GM12878 (cell line): ENCODE results near the gene COL23A1. TPM values are rescaled to one million over a fixed set of nuclear protein-coding genes. Genes with fewer than 3 reads are reported as not detected.

ENCODE experiments used
- ATAC-seq: fragments of 200-7000 bp; cut with Tn5 transposase; 3 replicates; pipeline ENCODE4 v1.9.1; 2020; ENCODE audit warnings: mild to moderate bottlenecking, moderate library complexity
- BruUV-seq: library from RNA; stranded (reverse); fragments of 400-500 nt; replicated peaks from 2 replicates; lab custom pipeline; 2021; lab: Mats Ljungman, UMichigan
- CTCF ChIA-PET: fragments of 300-600 bp; sonication (Branson Sonifier 250); formaldehyde crosslinking; extraction: SDS; loops from one replicate; lab custom pipeline; 2021; ENCODE audit warnings: inconsistent platforms; lab: Yijun Ruan, JAX
- POLR2A ChIA-PET: fragments of 350-600 bp; formaldehyde crosslinking; extraction: SDS; loops from one replicate; lab custom pipeline; 2021; ENCODE audit warnings: inconsistent platforms; lab: Charles Lee
- RAD21 ChIA-PET: fragments of 300-600 bp; sonication (Branson Sonifier 250); formaldehyde crosslinking; loops from one replicate; lab custom pipeline; 2023; ENCODE audit warnings: antibody characterized with exemption; ENCODE audit not compliant: unreplicated experiment; lab: Charles Lee
- SMC1A ChIA-PET: fragments of 300-600 bp; sonication (Branson Sonifier 250); formaldehyde crosslinking; loops from one replicate; lab custom pipeline; 2023; ENCODE audit not compliant: unreplicated experiment, uncharacterized antibody; lab: Charles Lee
- DNase-seq: peaks from one replicate; pipeline ENCODE4 v3.0.0-alpha.2; 2011; ENCODE audit warnings: low read depth, low spot score
- FAIRE-seq: peaks from 3 replicates; lab custom pipeline; 2011; peaks lifted over from hg19 to GRCh38; lab: Jason Lieb, UNC
- H2AFZ ChIP-seq: 2 replicates; pipeline ENCODE4 v1.6.0; 2011; ENCODE audit warnings: low read depth, low read length, control low read depth; ENCODE audit not compliant: control insufficient read depth
- H3K27ac ChIP-seq: 2 replicates; pipeline ENCODE4 v1.5.1; 2011; ENCODE audit warnings: control low read depth; ENCODE audit not compliant: control insufficient read depth, insufficient read depth
- H3K27me3 ChIP-seq, 2 experiments: replicated peaks in 1 of 2; 2 replicates each; pipeline versions ENCODE4 v1.6.0 to v1.6.1; 2011; ENCODE audit warnings: low read length in 1 of 2; ENCODE audit not compliant: control insufficient read depth in 2 of 2, insufficient read depth in 2 of 2
- H3K36me3 ChIP-seq, 2 experiments: 2 replicates each; pipeline ENCODE4 v1.5.1; 2011; ENCODE audit warnings: low read length in 1 of 2; ENCODE audit not compliant: control insufficient read depth in 2 of 2, insufficient read depth in 2 of 2
- H3K4me1 ChIP-seq: 2 replicates; pipeline ENCODE4 v1.6.1; 2011; ENCODE audit warnings: mild to moderate bottlenecking, low read length, moderate library complexity, mixed read lengths; ENCODE audit not compliant: control insufficient read depth, insufficient read depth
- H3K4me2 ChIP-seq: 2 replicates; pipeline ENCODE4 v1.6.0; 2011; ENCODE audit warnings: control low read depth; ENCODE audit not compliant: control insufficient read depth, insufficient read depth
- H3K4me3 ChIP-seq: fragments of 200-600 bp; sonication (generic); 2 replicates; pipeline ENCODE4 v1.5.1; 2016
- H3K79me2 ChIP-seq: 2 replicates; pipeline ENCODE4 v1.6.0; 2011; ENCODE audit warnings: low read length; ENCODE audit not compliant: control insufficient read depth, insufficient read depth
- H3K9ac ChIP-seq: 2 replicates; pipeline ENCODE4 v1.8.0; 2011; ENCODE audit warnings: low read length, control low read depth, mixed read lengths; ENCODE audit not compliant: control insufficient read depth, insufficient read depth
- H3K9me3 ChIP-seq: replicated peaks from 3 replicates; pipeline ENCODE4 v1.5.1; 2011; ENCODE audit warnings: mild to moderate bottlenecking, low read length; ENCODE audit not compliant: control insufficient read depth, insufficient read depth
- H4K20me1 ChIP-seq: 2 replicates; pipeline ENCODE4 v1.6.0; 2011; ENCODE audit not compliant: control insufficient read depth, insufficient read depth
- EGR1 ChIP-seq, 2 experiments: IDR thresholded peaks; 1 replicate in 1 of 2; 2 replicates in 1 of 2; pipeline ENCODE4 v1.6.1; 2011 to 2012; ENCODE audit warnings: low read depth in 2 of 2, low read length in 2 of 2, borderline replicate concordance in 1 of 2, mild to moderate bottlenecking in 1 of 2, moderate library complexity in 1 of 2
- EP300 ChIP-seq, 2 experiments: fragments of 150-350 bp in 1 of 2; IDR thresholded peaks; 2 replicates each; pipeline ENCODE4 v1.6.1; 2011 to 2012; ENCODE audit warnings: low read depth in 2 of 2, low read length in 2 of 2, borderline replicate concordance in 1 of 2, improper control_type of control experiment in 1 of 2, inconsistent platforms in 1 of 2; ENCODE audit not compliant: control insufficient read depth in 1 of 2
- MTA2 ChIP-seq: fragments of 450-650 bp; IDR thresholded peaks from 2 replicates; pipeline ENCODE4 v1.6.1; 2016; ENCODE audit warnings: low read depth, mild to moderate bottlenecking, moderate library complexity
- NFYB ChIP-seq: IDR thresholded peaks from 2 replicates; pipeline ENCODE4 v1.6.1; 2011; ENCODE audit warnings: low read depth, mild to moderate bottlenecking, low read length, improper control_type of control experiment, moderate library complexity; ENCODE audit not compliant: insufficient read depth
- SUZ12 ChIP-seq: fragments of 200-600 bp; sonication (generic); IDR thresholded peaks from one replicate; pipeline ENCODE4 v1.6.1; 2018; ENCODE audit warnings: antibody characterized with exemption, mild to moderate bottlenecking; ENCODE audit not compliant: unreplicated experiment
- WGBS: methylation state at CpG from one replicate; pipeline ENCODE4 v1.1.6; 2016; ENCODE audit warnings: low lambda C conversion rate; ENCODE audit not compliant: insufficient replicate concordance, insufficient coverage; ENCODE audit errors: missing lambda C conversion rate; 5-methylcytosine and 5-hydroxymethylcytosine counted together
- in situ Hi-C: fragments of 300-500 bp; cut with MboI; formaldehyde crosslinking; loops from 9 replicates; pipeline ENCODE4 v1.14.3; 2018; ENCODE audit warnings: mixed read lengths
- intact Hi-C: fragments of 100-400 bp; cut with micrococcal nuclease; formaldehyde crosslinking; loops from one replicate; pipeline ENCODE4 v1.14.2; 2022; ENCODE audit not compliant: unreplicated experiment
- polyA plus RNA-seq, 11 experiments: library from polyadenylated mRNA; depleted of rRNA in 4 of 11; unstranded in 6 of 11; stranded (reverse) in 5 of 11; fragments of >200 nt; fragmentation: Nextera tagmentation in 4 of 11; fragmentation: Illumina TruSeq in 1 of 11; extraction: Ambion mirVana in 4 of 11; extraction: Trizol in 1 of 11; gene quantifications; 1 replicate in 1 of 11; 2 replicates in 10 of 11; pipeline versions ENCODE4 v1.2.1 to v1.2.3, GENCODE V29; 2011 to 2016; ENCODE audit warnings: inconsistent platforms in 2 of 11, missing spikeins in 2 of 11, low read depth in 1 of 11
- total RNA-seq, 4 experiments: library from RNA; depleted of rRNA in 3 of 4; stranded (reverse); fragments of >200 nt in 3 of 4; fragmentation: Illumina TruSeq in 1 of 4; extraction: Trizol in 1 of 4; gene quantifications; 2 replicates each; pipeline versions ENCODE4 v1.2.1 to v1.2.3, GENCODE V29; 2013 to 2021
- TF ChIP-seq, protein P1 (sequence below): fragments of 450-650 bp; formaldehyde crosslinking; IDR thresholded peaks from 2 replicates; pipeline ENCODE4 v1.5.0; 2022; ENCODE audit warnings: mild to moderate bottlenecking, missing genetic modification characterization

COL23A1 gene
- total and polyA plus RNA-seq, 10 of the 15 experiments (the other 5 are each of a cell fraction or from before 2014, with no cell fraction given) = 0.03 to 0.83 (median 0.09) TPM; not detected in 5

GRCh38 chr5:178547753-178548415 is 42.3 kb downstream of the COL23A1 start (continued):
- TF ChIP-seq SUZ12 (no peak), NFYB (no peak), EP300 (IDR thresholded peaks at IDR 0.05; ENCODE audit: borderline replicate concordance in 1 of 2, control insufficient read depth in 1 of 2, low read depth in 2 of 2, low read length in 2 of 2) (no peak)
- TF ChIP-seq, protein P1, sequence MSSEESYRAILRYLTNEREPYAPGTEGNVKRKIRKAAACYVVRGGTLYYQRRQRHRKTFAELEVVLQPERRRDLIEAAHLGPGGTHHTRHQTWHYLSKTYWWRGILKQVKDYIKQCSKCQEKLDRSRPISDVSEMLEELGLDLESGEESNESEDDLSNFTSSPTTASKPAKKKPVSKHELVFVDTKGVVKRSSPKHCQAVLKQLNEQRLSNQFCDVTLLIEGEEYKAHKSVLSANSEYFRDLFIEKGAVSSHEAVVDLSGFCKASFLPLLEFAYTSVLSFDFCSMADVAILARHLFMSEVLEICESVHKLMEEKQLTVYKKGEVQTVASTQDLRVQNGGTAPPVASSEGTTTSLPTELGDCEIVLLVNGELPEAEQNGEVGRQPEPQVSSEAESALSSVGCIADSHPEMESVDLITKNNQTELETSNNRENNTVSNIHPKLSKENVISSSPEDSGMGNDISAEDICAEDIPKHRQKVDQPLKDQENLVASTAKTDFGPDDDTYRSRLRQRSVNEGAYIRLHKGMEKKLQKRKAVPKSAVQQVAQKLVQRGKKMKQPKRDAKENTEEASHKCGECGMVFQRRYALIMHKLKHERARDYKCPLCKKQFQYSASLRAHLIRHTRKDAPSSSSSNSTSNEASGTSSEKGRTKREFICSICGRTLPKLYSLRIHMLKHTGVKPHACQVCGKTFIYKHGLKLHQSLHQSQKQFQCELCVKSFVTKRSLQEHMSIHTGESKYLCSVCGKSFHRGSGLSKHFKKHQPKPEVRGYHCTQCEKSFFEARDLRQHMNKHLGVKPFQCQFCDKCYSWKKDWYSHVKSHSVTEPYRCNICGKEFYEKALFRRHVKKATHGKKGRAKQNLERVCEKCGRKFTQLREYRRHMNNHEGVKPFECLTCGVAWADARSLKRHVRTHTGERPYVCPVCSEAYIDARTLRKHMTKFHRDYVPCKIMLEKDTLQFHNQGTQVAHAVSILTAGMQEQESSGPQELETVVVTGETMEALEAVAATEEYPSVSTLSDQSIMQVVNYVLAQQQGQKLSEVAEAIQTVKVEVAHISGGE (CRISPR knock-in tag) = no peak

DNA sequence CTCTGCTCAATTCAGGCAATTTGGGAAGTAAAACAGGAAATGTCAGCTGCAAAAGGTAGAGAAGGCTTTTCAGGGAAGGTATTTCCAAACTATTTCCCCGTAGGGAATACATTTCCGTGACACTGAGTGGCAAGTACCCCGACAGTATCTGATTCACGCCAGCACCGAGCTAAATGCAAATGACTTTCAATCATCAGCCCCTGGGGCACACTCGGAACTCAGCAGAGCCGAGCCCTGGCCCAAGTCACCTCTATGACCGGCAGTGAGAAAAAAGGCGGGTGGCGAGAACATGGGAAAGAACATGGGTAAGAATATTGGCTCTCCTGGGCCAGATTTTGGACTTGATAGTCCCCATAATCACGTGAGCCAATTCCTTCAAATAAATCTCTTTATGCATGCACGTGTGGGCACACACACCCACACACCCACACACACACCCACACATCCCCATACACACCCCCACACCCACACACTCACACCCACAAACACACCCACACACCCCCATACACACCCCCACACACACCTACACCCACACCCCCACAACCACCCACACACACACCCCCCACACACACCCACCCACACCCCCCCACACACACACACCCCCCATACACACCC is 43.0 kb downstream of the COL23A1 start:
- ChIA-PET RAD21 (no interaction called here), CTCF (no interaction called here), POLR2A (no interaction called here), SMC1A (no interaction called here)
- TF ChIP-seq EGR1 (IDR thresholded peaks at IDR 0.05; ENCODE audit: borderline replicate concordance in 1 of 2, low read depth in 2 of 2, low read length in 2 of 2) (peak in 1 of 2 experiments; percentile 33; a peak in 1 of 3 replicates), MTA2 (no peak)
- H3K4me2 ChIP-seq = no peak overlapping the region
- H3K27ac ChIP-seq = no peak overlapping the region
- in situ Hi-C loops (no loop called here), intact Hi-C loops (no loop called here)
- H3K79me2 ChIP-seq = no peaks in the 10 kb centered on the region
- ATAC-seq (no peak), FAIRE-seq (no peak), DNase-seq (no peak)
- H3K36me3 ChIP-seq = no peaks in the 10 kb centered on the region
- no TSS peak for BruUV-seq
- H3K9ac ChIP-seq = no peak overlapping the region
- H3K27me3 ChIP-seq = no peaks in the 10 kb centered on the region
- no peak overlapping the region for H2AFZ ChIP-seq
- H3K4me1 ChIP-seq = no peaks in the 10 kb centered on the region
- 41% methylated on average over 12 of the region's 12 CpGs for WGBS
- H4K20me1 ChIP-seq = no peaks in the 10 kb centered on the region
- H3K4me3 ChIP-seq = no peak overlapping the region
- no peaks in the 10 kb centered on the region for H3K9me3 ChIP-seq
